OCI-LY1 (cell line): ENCODE data around the gene MID1.
"Not testable (repeated sequence)": the region's sequence is repeated elsewhere in the genome, so short reads cannot be mapped to it uniquely, and the experiment has no call there.

Experiments used
- EZH2 ChIP-seq: fragments of 200-600 bp; sonication (generic), shearing (Covaris generic); IDR thresholded peaks from 2 replicates; pipeline ENCODE4 v1.8.0; 2017; ENCODE audit warnings: borderline replicate concordance, mixed run types, mild to moderate bottlenecking, antibody characterized with exemption, low read length, moderate library complexity, mixed read lengths
- TF ChIP-seq, protein P1 (sequence below): fragments of 200-600 bp; sonication (generic), shearing (Covaris generic); IDR thresholded peaks from 2 replicates; pipeline ENCODE4 v1.5.1; 2017; ENCODE audit warnings: mild to moderate bottlenecking, antibody characterized with exemption, low read length, moderate library complexity, mixed read lengths

DNA sequence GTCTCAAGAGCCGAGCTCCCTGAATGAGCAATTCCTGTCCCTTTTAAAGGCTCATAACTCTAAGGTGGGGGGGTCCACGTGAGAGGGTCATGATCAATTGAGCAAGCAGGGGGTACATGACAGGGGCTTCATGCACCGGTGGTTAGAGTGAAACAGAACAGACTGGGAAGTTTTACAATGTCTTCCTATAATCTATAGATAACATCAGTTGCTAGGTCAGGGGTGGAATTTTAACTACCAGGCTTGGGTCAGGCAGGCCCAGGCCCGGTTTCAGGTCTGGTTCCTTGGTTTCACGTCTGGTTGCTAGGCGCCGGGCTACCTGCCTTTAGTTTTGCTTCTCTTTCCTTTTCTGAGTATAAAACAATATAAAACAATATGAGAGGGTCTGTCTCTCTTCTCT is 35.5 kb downstream of the MID1 start:
- TF ChIP-seq, protein P1, sequence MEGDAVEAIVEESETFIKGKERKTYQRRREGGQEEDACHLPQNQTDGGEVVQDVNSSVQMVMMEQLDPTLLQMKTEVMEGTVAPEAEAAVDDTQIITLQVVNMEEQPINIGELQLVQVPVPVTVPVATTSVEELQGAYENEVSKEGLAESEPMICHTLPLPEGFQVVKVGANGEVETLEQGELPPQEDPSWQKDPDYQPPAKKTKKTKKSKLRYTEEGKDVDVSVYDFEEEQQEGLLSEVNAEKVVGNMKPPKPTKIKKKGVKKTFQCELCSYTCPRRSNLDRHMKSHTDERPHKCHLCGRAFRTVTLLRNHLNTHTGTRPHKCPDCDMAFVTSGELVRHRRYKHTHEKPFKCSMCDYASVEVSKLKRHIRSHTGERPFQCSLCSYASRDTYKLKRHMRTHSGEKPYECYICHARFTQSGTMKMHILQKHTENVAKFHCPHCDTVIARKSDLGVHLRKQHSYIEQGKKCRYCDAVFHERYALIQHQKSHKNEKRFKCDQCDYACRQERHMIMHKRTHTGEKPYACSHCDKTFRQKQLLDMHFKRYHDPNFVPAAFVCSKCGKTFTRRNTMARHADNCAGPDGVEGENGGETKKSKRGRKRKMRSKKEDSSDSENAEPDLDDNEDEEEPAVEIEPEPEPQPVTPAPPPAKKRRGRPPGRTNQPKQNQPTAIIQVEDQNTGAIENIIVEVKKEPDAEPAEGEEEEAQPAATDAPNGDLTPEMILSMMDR = not testable (repeated sequence)
- not testable (repeated sequence) for TF ChIP-seq EZH2
